SW480 (cell line): Measurements from ENCODE around the gene SRPK3.
"Not testable (repeated sequence)": the region's sequence is repeated elsewhere in the genome, so short reads cannot be mapped to it uniquely, and the experiment has no call there.

Source experiments
- DNase-seq: peaks from one replicate; pipeline ENCODE4 v3.0.0-alpha.2; 2016; ENCODE audit warnings: low spot score

SRPK3 gene

GRCh38 chrX:153807976-153808375, 27.1 kb downstream of the SRPK3 start:
- DNase-seq, result no peak

GRCh38 chrX:153812220-153812619, 31.4 kb downstream of the SRPK3 start:
- DNase-seq, result no peak

DNA sequence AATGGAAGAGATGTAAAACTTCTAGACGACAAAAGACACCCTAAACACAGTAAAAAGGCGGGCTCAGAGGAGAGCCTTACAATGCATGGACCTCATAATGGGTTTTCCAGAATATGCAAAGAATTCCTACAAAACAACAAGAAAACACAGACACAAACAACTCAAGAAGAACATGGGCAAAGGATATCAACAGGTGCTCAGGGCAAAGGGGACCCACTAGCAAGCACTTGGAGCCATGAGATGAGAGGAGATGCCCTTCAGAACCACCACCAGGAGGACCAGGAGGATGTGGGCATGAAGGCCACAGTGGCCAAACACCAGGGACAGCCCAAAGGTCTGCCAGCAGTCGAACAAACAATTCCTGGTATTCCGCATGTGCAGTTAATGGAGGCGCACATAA, 32.3 kb downstream of the SRPK3 start:
- no peak for DNase-seq

DNA sequence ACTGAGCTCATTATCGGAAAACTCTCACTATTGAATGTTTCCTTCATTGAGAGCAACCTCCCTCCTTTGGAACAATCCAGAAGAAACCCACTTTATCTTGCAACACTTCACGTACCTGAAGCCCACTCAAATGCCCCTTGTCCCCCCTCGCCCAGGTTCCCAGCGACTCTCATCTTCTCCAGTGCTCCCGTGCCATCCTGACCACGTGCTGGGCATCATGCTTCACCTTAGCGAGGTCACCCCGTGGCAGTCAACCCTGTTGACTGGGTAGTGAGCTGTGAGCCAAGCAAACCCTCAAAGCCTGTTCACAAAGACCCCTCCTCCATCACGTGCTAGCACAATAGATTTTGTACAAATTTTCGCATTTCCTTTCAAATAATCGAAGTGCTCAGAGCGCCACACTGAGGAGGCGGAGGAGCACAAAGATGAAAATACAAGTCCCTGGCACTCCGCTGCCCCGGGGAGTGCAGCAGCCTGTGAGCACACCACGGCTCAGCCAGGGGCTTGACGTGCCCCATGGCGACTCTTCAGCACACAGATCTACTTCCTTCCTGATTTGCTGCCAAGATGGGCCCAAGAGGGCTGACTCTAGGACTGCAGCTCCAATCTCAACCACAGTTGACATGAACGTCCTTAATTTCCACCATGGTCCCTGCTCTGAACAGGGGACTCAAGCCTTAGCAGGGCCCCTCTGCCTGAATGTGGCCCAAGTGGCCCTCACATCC, 33.9 kb downstream of the SRPK3 start:
- no peak for DNase-seq

DNA sequence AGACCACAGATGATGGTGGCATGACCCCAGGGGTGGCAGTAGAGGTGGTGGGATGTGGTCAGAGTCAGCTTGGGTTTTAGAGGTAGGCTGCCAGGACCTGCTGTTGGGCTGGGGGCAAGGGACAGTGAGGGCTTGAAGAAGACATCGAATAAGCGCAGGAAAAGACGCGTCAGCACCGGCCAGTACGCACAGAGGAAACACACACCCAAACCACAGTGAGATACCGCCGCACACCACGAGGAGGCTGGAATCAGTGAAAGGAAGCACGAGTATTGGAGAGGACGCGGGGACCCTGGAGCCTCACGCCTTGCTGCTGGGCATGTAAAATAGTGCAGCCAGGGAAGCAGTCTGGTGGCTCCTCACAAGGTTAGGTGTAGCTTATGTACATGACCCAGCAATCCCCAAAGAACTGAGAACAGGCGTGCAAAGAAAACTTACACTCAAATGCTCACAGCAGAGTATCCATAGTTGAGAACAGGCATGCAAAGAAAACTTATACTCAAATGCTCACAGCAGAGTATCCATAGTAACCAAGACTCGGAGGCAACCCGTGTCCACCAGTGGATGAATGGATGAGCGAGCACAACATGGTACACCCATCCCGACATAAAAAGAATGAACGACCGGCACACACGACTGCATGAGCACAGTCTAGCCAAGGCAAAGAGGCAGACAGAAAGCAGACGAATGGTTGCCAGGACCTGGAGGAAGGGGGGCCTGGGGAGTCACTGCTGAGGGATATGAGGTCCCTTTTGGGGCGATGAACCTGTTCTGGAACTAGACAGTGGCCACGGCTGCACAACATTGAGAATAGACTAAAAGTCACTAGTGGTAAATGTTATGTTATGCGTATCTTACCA, 36.2 kb downstream of the SRPK3 start:
- no peak for DNase-seq

DNA sequence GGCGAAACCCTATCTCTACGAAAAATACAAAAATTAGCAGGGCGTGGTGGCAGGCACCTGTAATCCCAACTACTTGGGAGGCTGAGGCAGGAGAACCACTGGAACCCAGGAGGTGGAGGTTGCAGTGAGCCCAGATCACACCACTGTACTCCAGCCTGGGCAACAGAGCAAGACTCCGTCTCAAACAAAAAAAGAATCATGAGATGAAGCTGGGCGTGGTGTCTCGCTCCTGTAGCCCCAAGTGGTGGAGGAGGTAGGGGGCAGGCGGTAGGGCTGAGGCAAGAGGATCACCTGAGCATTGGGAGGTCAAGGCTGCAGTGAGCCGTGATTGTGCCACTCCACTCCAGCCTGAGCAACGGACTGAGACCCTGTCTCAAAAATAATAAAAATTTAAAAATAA, 37.2 kb downstream of the SRPK3 start:
- not testable (repeated sequence) for DNase-seq

GRCh38 chrX:153818571-153819383, 37.9 kb downstream of the SRPK3 start:
- peak; percentile 31 for DNase-seq

GRCh38 chrX:153819384-153820040, 38.7 kb downstream of the SRPK3 start:
- no peak for DNase-seq

- DNase-seq, result no peak
Observed at GRCh38 chrX:153820601-153821000, 39.8 kb downstream of the SRPK3 start.

DNA sequence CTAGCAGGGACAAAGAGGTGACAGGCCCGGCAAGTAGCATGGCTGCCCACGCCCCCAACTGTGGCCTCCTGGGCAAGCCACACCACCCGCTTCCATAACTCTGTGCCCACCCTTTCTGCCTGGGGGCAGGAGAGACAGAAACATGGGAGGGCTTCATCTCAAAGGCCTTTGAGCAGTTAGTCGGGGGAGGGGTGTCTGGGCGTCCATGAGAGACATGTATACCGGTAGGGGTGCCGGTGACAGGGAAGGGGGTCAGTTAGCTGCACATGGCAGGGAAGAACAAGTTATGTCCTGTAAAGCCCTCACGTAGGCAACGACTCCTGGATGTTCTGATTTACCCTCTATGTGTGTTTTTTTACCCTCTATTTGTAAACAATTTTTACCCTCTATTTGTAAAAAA, 40.2 kb downstream of the SRPK3 start:
- no peak for DNase-seq

GRCh38 chrX:153824348-153824747, 43.5 kb downstream of the SRPK3 start:
- DNase-seq, result no peak

GRCh38 chrX:153825042-153825441, 44.2 kb downstream of the SRPK3 start:
- no peak for DNase-seq

- no peak for DNase-seq
Observed at GRCh38 chrX:153827016-153827415, 46.2 kb downstream of the SRPK3 start.

DNA sequence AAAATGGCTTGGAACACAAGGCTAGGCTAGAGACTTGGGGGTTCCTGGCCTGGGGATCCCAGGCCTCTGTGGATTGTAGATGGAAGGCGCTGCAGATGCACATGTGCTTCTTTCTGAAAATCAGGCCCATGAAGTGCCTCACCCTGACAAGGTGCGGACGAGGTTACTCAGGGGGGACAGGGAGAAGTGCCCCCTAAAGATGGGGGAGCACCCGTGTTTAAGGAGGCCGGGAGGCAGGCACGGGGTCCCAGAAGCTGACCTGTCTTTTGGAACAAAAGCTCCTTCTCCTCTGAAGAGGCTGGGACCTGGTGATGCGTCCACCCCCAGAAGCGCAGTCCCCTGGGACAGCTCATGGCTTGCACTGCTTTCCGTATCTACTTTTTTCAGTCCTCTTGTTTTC, 47.1 kb downstream of the SRPK3 start:
- no peak for DNase-seq

DNA sequence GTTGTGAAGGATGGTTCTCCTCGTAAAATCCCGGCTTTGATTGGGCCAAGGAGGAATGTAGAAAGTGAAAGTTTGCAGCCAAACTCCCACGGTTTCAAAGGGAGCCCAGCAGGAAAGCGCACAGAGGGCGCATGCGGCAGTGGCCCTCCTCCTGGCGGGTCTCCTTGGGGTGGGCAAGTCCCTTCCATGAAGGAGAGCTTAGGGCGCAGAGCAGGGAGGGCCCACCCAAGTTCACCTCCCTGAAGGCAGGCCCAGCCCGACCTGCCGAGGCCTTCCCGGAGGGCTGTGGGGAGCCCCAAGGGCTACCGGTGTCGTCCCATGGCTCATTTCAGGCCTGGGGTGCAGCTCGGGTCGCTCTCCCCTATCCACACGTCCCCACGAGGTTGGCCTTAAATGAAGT, 47.5 kb downstream of the SRPK3 start:
- DNase-seq, result no peak

- peak; percentile 25 for DNase-seq
Observed at GRCh38 chrX:153828723-153829548, 48.1 kb downstream of the SRPK3 start.

DNA sequence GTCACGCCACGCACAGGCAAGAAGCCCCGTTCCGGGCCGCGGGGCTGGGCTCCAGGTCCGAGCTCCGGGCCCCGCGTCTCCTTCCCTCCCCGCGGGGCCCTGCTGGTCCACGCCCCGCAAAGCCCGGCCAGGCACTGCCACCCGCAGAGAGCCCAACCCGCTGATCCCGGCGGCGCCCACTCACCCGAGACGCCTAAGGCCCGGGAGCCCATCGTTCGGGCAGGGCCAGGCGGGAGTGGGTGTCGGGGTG, 48.6 kb downstream of the SRPK3 start:
- DNase-seq, result no peak

GRCh38 chrX:153829799-153830639, 49.2 kb downstream of the SRPK3 start, which contains the start of gene PDZD4:
Gene PDZD4 (minus strand): TSS chrX:153830544. CDS start chrX:153830298, 246 bp downstream.
- DNase-seq, result peak; percentile 31

GRCh38 chrX:153830640-153831428, 50.0 kb downstream of the SRPK3 start:
- no peak for DNase-seq
